ENCODE data around the gene SIRT3.
"Not testable (repeated sequence)": the region's sequence is repeated elsewhere in the genome, so short reads cannot be mapped to it uniquely, and the experiment has no call there.

The SIRT3 gene

GRCh38 chr11:236774-237767, 929 bp upstream of the SIRT3 start, which contains the start of gene PSMD13:
TSS of gene PSMD13 (plus strand) at chr11:236976. CDS start at chr11:237050, 74 bp downstream.
- Mint-ChIP-seq H3K4me3 (peak within 1 kb of the TSS; percentile 99), H3K4me1 (peaks cover 43% of the 10 kb centered on the region), H3K27me3 (no peaks in the 10 kb centered on the region), H3K36me3 (peaks cover 23% of the 10 kb centered on the region), H3K9me3 (no peaks in the 10 kb centered on the region), H3K27ac (peak within 1 kb of the TSS; percentile 96)
- peak; percentile 94 for ATAC-seq

- peak; percentile 47 for ATAC-seq
- peaks cover 13% of the 10 kb centered on the region for H3K36me3 Mint-ChIP-seq
- no peaks in the 10 kb centered on the region for H3K27me3 Mint-ChIP-seq
- no peaks in the 10 kb centered on the region for H3K9me3 Mint-ChIP-seq
- peaks cover 34% of the 10 kb centered on the region for H3K4me1 Mint-ChIP-seq
- peak overlapping the region; percentile 99 for H3K4me3 Mint-ChIP-seq
- H3K27ac Mint-ChIP-seq, result peak overlapping the region; percentile 96
Observed at GRCh38 chr11:235609-235996, 539 bp downstream of the SIRT3 start.

- no peak for ATAC-seq
- H3K27me3 Mint-ChIP-seq, result no peaks in the 10 kb centered on the region
- peaks cover 9% of the 10 kb centered on the region for H3K36me3 Mint-ChIP-seq
- H3K27ac Mint-ChIP-seq, result peak overlapping the region; percentile 96
- no peaks in the 10 kb centered on the region for H3K9me3 Mint-ChIP-seq
- H3K4me3 Mint-ChIP-seq, result peak overlapping the region; percentile 99
- H3K4me1 Mint-ChIP-seq, result peaks cover 34% of the 10 kb centered on the region
Observed at GRCh38 chr11:235180-235579, 962 bp downstream of the SIRT3 start.

- Mint-ChIP-seq H3K36me3 (peaks cover 16% of the 10 kb centered on the region), H3K9me3 (no peaks in the 10 kb centered on the region), H3K27me3 (no peaks in the 10 kb centered on the region), H3K4me3 (no peak overlapping the region), H3K27ac (no peak overlapping the region), H3K4me1 (peaks cover 28% of the 10 kb centered on the region)
- no peak for ATAC-seq
Observed at GRCh38 chr11:232783-233565, 3.2 kb downstream of the SIRT3 start.

GRCh38 chr11:230431-230830, 5.7 kb downstream of the SIRT3 start:
- Mint-ChIP-seq H3K4me1 (peaks cover 26% of the 10 kb centered on the region), H3K27ac (no peak overlapping the region), H3K9me3 (no peaks in the 10 kb centered on the region)

GRCh38 chr11:227824-228379, 8.2 kb downstream of the SIRT3 start:
- peaks cover 23% of the 10 kb centered on the region for H3K36me3 Mint-ChIP-seq
- H3K27ac Mint-ChIP-seq, result no peak overlapping the region
- H3K27me3 Mint-ChIP-seq, result no peaks in the 10 kb centered on the region
- no peaks in the 10 kb centered on the region for H3K9me3 Mint-ChIP-seq
- ATAC-seq, result no peak
- H3K4me3 Mint-ChIP-seq, result no peak overlapping the region
- peaks cover 23% of the 10 kb centered on the region for H3K4me1 Mint-ChIP-seq

More at GRCh38 chr11:230431-230830, 5.7 kb downstream of the SIRT3 start:
- H3K4me3 Mint-ChIP-seq, result no peak overlapping the region
- no peak for ATAC-seq
- H3K27me3 Mint-ChIP-seq, result no peaks in the 10 kb centered on the region
- peaks cover 16% of the 10 kb centered on the region for H3K36me3 Mint-ChIP-seq

- peaks cover 27% of the 10 kb centered on the region for H3K36me3 Mint-ChIP-seq
- H3K4me3 Mint-ChIP-seq, result peak overlapping the region; percentile 21
- H3K9me3 Mint-ChIP-seq, result no peaks in the 10 kb centered on the region
Observed at GRCh38 chr11:225734-226453, 10.2 kb downstream of the SIRT3 start.

GRCh38 chr11:224424-224823, 11.7 kb downstream of the SIRT3 start:
- ATAC-seq, result no peak
- H3K27me3 Mint-ChIP-seq, result no peaks in the 10 kb centered on the region
- no peak overlapping the region for H3K4me3 Mint-ChIP-seq
- no peak overlapping the region for H3K27ac Mint-ChIP-seq
- peaks cover 29% of the 10 kb centered on the region for H3K36me3 Mint-ChIP-seq
- H3K9me3 Mint-ChIP-seq, result no peaks in the 10 kb centered on the region
- H3K4me1 Mint-ChIP-seq, result peaks cover 23% of the 10 kb centered on the region

More at GRCh38 chr11:225734-226453, 10.2 kb downstream of the SIRT3 start:
- Mint-ChIP-seq H3K27ac (peak overlapping the region; percentile 76), H3K27me3 (no peaks in the 10 kb centered on the region), H3K4me1 (peaks cover 23% of the 10 kb centered on the region)
- ATAC-seq, result peak; percentile 97

GRCh38 chr11:223884-224283, 12.3 kb downstream of the SIRT3 start:
- Mint-ChIP-seq H3K4me1 (peaks cover 23% of the 10 kb centered on the region), H3K9me3 (no peaks in the 10 kb centered on the region), H3K4me3 (no peak overlapping the region), H3K27ac (no peak overlapping the region), H3K36me3 (peaks cover 33% of the 10 kb centered on the region), H3K27me3 (no peaks in the 10 kb centered on the region)
- ATAC-seq, result no peak

- Mint-ChIP-seq H3K4me3 (no peak overlapping the region), H3K27me3 (no peaks in the 10 kb centered on the region), H3K4me1 (peaks cover 17% of the 10 kb centered on the region), H3K27ac (no peak overlapping the region), H3K36me3 (peaks cover 27% of the 10 kb centered on the region), H3K9me3 (no peaks in the 10 kb centered on the region)
- no peak for ATAC-seq
Observed at GRCh38 chr11:223026-223789, 12.9 kb downstream of the SIRT3 start.

- H3K36me3 Mint-ChIP-seq, result peaks cover 27% of the 10 kb centered on the region
- H3K4me3 Mint-ChIP-seq, result no peak overlapping the region
- no peak overlapping the region for H3K27ac Mint-ChIP-seq
- H3K9me3 Mint-ChIP-seq, result no peaks in the 10 kb centered on the region
- ATAC-seq, result no peak
- peaks cover 11% of the 10 kb centered on the region for H3K4me1 Mint-ChIP-seq
- H3K27me3 Mint-ChIP-seq, result no peaks in the 10 kb centered on the region
Observed at GRCh38 chr11:221998-222789, 13.9 kb downstream of the SIRT3 start.

GRCh38 chr11:221539-221938, 14.6 kb downstream of the SIRT3 start:
- Mint-ChIP-seq H3K4me3 (no peak overlapping the region), H3K27me3 (no peaks in the 10 kb centered on the region), H3K4me1 (peaks cover 11% of the 10 kb centered on the region), H3K9me3 (no peaks in the 10 kb centered on the region), H3K36me3 (peaks cover 27% of the 10 kb centered on the region), H3K27ac (no peak overlapping the region)
- ATAC-seq, result no peak

- H3K4me3 Mint-ChIP-seq, H3K27ac Mint-ChIP-seq, H3K4me1 Mint-ChIP-seq, H3K9me3 Mint-ChIP-seq, ATAC-seq, H3K27me3 Mint-ChIP-seq: not testable (repeated sequence)
- peaks cover 27% of the 10 kb centered on the region for H3K36me3 Mint-ChIP-seq
Observed at GRCh38 chr11:220641-221215, 15.4 kb downstream of the SIRT3 start.

All from stimulated activated memory B cell treated with anti-CD40 and anti-IgM and Interleukin-4, amounts not matched to agents 10 μg/mL and 1 μg/mL and 100 μg/mL, for 72 hours (primary cell).